Measurements from ENCODE around the gene PSMC4. TPM values are rescaled to one million over a fixed set of nuclear protein-coding genes. Genes with fewer than 3 reads are reported as not detected.

The PSMC4 gene
- total and polyA plus RNA-seq, 2 experiments from 2014 or later = 113 to 137 TPM

DNA sequence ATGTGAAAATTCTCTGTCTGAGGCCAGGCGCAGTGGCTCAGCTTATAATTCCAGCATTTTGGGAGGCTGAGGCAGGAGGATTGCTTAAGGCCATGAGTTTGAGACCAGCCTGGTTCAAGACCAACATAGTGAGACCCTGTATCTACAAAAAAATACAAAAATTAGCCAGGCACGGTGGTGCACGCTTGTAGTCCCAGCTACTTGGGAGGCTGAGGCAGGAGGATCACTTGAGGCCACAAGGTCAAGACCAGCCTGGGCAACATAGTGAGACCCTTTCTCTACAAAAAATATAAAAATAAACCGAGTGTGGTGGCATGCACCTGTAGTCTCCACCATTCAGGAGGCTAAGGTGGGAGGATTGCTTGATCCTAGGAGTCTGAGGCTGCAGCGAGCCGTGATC is 34.3 kb upstream of the PSMC4 start:
- Histone ChIP-seq H3K79me2 (ENCODE audit: insufficient read depth) (no peaks in the 10 kb centered on the region), H3K27me3 (replicated peaks; ENCODE audit: insufficient read depth) (peaks cover 5% of the 10 kb centered on the region), H3F3A (ENCODE audit: insufficient read depth) (no peaks in the 10 kb centered on the region), H3K9me3 (ENCODE audit: low read depth) (no peaks in the 10 kb centered on the region), H2AFZ (no peak overlapping the region), H3K27ac (no peak overlapping the region), H3K4me3 (no peak overlapping the region), H3K9me2 (ENCODE audit: insufficient read depth) (no peaks in the 10 kb centered on the region), H3K9ac (no peak overlapping the region), H4K20me1 (ENCODE audit: insufficient read depth) (no peaks in the 10 kb centered on the region), H3K36me3 (ENCODE audit: low read depth) (no peaks in the 10 kb centered on the region), H3K4me1 (ENCODE audit: insufficient read depth) (no peaks in the 10 kb centered on the region), H3K4me2 (ENCODE audit: unreplicated experiment) (no peak overlapping the region)
- in situ Hi-C loops (cut with MboI) = no loop called here
- 64% methylated on average over 6 of the region's 6 CpGs for WGBS, 2 experiments (ENCODE audit: low coverage in 1 of 2, low lambda C conversion rate in 2 of 2, missing lambda C conversion rate in 2 of 2)
- TF ChIP-seq EZH2phosphoT487 (IDR thresholded peaks at IDR 0.05; ENCODE audit: insufficient read depth, low read depth) = no peak
- no peak for TF ChIP-seq EZH2 (IDR thresholded peaks at IDR 0.05; ENCODE audit: insufficient read depth, poor library complexity, severe bottlenecking)
- DNase-seq = no peak

DNA sequence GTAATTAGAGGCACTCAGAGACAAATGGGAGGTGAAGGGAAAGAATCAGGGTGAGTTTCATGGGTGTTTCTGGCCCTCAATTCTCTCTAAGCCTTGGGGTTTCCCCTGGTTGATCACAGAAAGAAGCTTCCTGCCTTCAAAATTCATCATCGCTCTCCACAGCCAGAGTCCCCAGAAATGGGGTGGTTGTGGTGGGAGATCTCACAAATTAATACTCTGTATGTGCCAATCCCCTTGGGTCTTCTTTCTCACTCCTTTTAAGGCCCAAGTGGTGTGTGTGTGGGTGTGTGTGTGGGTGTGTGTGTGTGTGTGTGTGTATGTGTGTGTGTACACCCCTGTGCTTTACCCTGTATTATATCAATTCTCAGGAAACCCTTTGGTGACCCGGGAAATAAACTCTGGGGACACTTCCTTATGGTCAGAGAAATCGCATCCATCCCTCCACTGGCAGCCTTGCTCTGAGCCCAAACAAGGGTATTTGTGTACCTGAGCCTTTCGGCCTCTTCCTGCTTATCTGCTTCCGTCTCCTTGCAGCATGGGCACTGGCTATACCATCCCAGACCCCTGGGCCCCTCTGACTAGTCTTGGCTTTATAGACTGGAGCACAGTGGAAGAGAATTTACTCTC is 33.8 kb upstream of the PSMC4 start:
- WGBS, 2 experiments (ENCODE audit: low coverage in 1 of 2, low lambda C conversion rate in 2 of 2, missing lambda C conversion rate in 2 of 2) = 40 to 55% methylated on average over 5 of the region's 5 CpGs
- no peaks in the 10 kb centered on the region for H3K36me3 ChIP-seq (ENCODE audit: low read depth)
- H3K4me1 ChIP-seq (ENCODE audit: insufficient read depth) = no peaks in the 10 kb centered on the region
- H3K9me3 ChIP-seq (ENCODE audit: low read depth) = no peaks in the 10 kb centered on the region
- H3K27ac ChIP-seq = no peak overlapping the region
- H3K9ac ChIP-seq = no peak overlapping the region
- H3K4me3 ChIP-seq = no peak overlapping the region
- H3K79me2 ChIP-seq (ENCODE audit: insufficient read depth) = no peaks in the 10 kb centered on the region
- H3K27me3 ChIP-seq (replicated peaks; ENCODE audit: insufficient read depth) = peaks cover 5% of the 10 kb centered on the region
- H2AFZ ChIP-seq = no peak overlapping the region
- no peaks in the 10 kb centered on the region for H4K20me1 ChIP-seq (ENCODE audit: insufficient read depth)
- in situ Hi-C loops (cut with MboI) = no loop called here
- TF ChIP-seq EZH2 (IDR thresholded peaks at IDR 0.05; ENCODE audit: insufficient read depth, poor library complexity, severe bottlenecking) = no peak
- TF ChIP-seq EZH2phosphoT487 (IDR thresholded peaks at IDR 0.05; ENCODE audit: insufficient read depth, low read depth) = no peak
- H3K9me2 ChIP-seq (ENCODE audit: insufficient read depth) = no peaks in the 10 kb centered on the region
- H3F3A ChIP-seq (ENCODE audit: insufficient read depth) = no peaks in the 10 kb centered on the region
- no peak for DNase-seq
- H3K4me2 ChIP-seq (ENCODE audit: unreplicated experiment) = no peak overlapping the region

GRCh38 chr19:39937787-39938186 is 33.2 kb upstream of the PSMC4 start:
- H4K20me1 ChIP-seq (ENCODE audit: insufficient read depth) = no peaks in the 10 kb centered on the region
- H3K9ac ChIP-seq = no peak overlapping the region
- TF ChIP-seq EZH2 (IDR thresholded peaks at IDR 0.05; ENCODE audit: insufficient read depth, poor library complexity, severe bottlenecking) = no peak
- TF ChIP-seq EZH2phosphoT487 (IDR thresholded peaks at IDR 0.05; ENCODE audit: insufficient read depth, low read depth) = no peak
- H3K27me3 ChIP-seq (replicated peaks; ENCODE audit: insufficient read depth) = peaks cover 5% of the 10 kb centered on the region
- H3K4me3 ChIP-seq = no peak overlapping the region
- 30 to 39% methylated on average over 2 of the region's 2 CpGs for WGBS, 2 experiments (ENCODE audit: low coverage in 1 of 2, low lambda C conversion rate in 2 of 2, missing lambda C conversion rate in 2 of 2)
- no peak for DNase-seq
- H3K9me3 ChIP-seq (ENCODE audit: low read depth) = no peaks in the 10 kb centered on the region
- no peaks in the 10 kb centered on the region for H3F3A ChIP-seq (ENCODE audit: insufficient read depth)
- no peaks in the 10 kb centered on the region for H3K4me1 ChIP-seq (ENCODE audit: insufficient read depth)
- no peak overlapping the region for H3K4me2 ChIP-seq (ENCODE audit: unreplicated experiment)
- no peaks in the 10 kb centered on the region for H3K36me3 ChIP-seq (ENCODE audit: low read depth)
- no peak overlapping the region for H2AFZ ChIP-seq
- no peak overlapping the region for H3K27ac ChIP-seq
- no peaks in the 10 kb centered on the region for H3K9me2 ChIP-seq (ENCODE audit: insufficient read depth)
- no peaks in the 10 kb centered on the region for H3K79me2 ChIP-seq (ENCODE audit: insufficient read depth)
- in situ Hi-C loops (cut with MboI) = no loop called here

DNA sequence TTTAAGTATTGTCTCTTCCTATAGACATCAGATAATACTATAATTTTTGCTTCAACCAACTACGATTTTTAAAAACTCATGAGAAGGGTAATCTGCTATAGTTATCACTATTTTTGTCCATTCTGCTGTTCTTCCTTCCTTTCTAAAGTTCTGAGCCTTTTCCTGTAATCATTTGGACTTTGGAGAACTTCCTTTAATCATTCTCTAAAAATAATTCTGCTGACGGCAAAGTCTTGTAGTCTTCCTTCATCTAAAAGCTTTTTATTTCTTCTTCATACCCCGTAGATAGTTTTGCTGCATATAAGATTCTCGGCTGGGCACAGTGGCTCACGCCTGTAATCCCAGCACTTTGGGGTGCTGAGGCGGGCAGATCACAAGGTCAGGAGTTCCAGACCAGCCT is 31.4 kb upstream of the PSMC4 start:
- H3K9ac ChIP-seq = no peak overlapping the region
- no peak overlapping the region for H2AFZ ChIP-seq
- no peaks in the 10 kb centered on the region for H3F3A ChIP-seq (ENCODE audit: insufficient read depth)
- in situ Hi-C loops (cut with MboI) = no loop called here
- WGBS, 2 experiments (ENCODE audit: low coverage in 1 of 2, low lambda C conversion rate in 2 of 2, missing lambda C conversion rate in 2 of 2) = 34 to 39% methylated on average over 6 of the region's 6 CpGs
- no peak overlapping the region for H3K4me2 ChIP-seq (ENCODE audit: unreplicated experiment)
- no peaks in the 10 kb centered on the region for H3K4me1 ChIP-seq (ENCODE audit: insufficient read depth)
- no peaks in the 10 kb centered on the region for H3K9me2 ChIP-seq (ENCODE audit: insufficient read depth)
- H3K27ac ChIP-seq = no peak overlapping the region
- H3K27me3 ChIP-seq (replicated peaks; ENCODE audit: insufficient read depth) = peaks cover 5% of the 10 kb centered on the region
- TF ChIP-seq EZH2phosphoT487 (IDR thresholded peaks at IDR 0.05; ENCODE audit: insufficient read depth, low read depth) = no peak
- H3K9me3 ChIP-seq (ENCODE audit: low read depth) = no peaks in the 10 kb centered on the region
- DNase-seq = no peak
- H3K36me3 ChIP-seq (ENCODE audit: low read depth) = no peaks in the 10 kb centered on the region
- no peaks in the 10 kb centered on the region for H4K20me1 ChIP-seq (ENCODE audit: insufficient read depth)
- H3K4me3 ChIP-seq = no peak overlapping the region
- H3K79me2 ChIP-seq (ENCODE audit: insufficient read depth) = no peaks in the 10 kb centered on the region

Measured in GM23248 (cell line).